Ovary (tissue), 9 donors: Measurements from ENCODE around the gene GRK6. TPM values are rescaled to one million over a fixed set of nuclear protein-coding genes. Genes with fewer than 3 reads are reported as not detected.

Source experiments
- DNase-seq, 5 donors: peaks; one replicate each; pipeline ENCODE4 v3.0.0-alpha.2; 2019 to 2020
- H3K27ac ChIP-seq, 2 donors: fragments of 200-600 bp; one replicate each; pipeline versions ENCODE4 v1.5.1 to v1.8.0; 2019 to 2022
- H3K27me3 ChIP-seq: fragments of 200-600 bp; one replicate; pipeline ENCODE4 v1.8.0; 2022
- H3K36me3 ChIP-seq: fragments of 200-600 bp; sonication (generic); one replicate; pipeline ENCODE4 v1.5.1; 2019
- H3K4me1 ChIP-seq: one replicate; pipeline ENCODE4 v1.8.1; 2013; ENCODE audit warnings: mild to moderate bottlenecking, moderate library complexity; ENCODE audit not compliant: insufficient read depth
- H3K4me3 ChIP-seq: fragments of 200-600 bp; sonication (generic); one replicate; pipeline ENCODE4 v1.5.1; 2017
- H3K9me3 ChIP-seq, 2 donors: fragments of 200-600 bp in 1 of 2; sonication (generic) in 1 of 2; one replicate each; pipeline versions ENCODE4 v1.5.1 to v1.8.1; 2013 to 2019; ENCODE audit warnings: mild to moderate bottlenecking in 1 of 2, moderate library complexity in 1 of 2
- EP300 ChIP-seq: sonication (generic); formaldehyde crosslinking; IDR thresholded peaks from one replicate; pipeline ENCODE4 v1.6.1; 2017; ENCODE audit warnings: antibody characterized with exemption
- POLR2A ChIP-seq: fragments of 450-650 bp; IDR thresholded peaks from one replicate; pipeline ENCODE4 v1.6.1; 2017; ENCODE audit warnings: antibody characterized with exemption, mild to moderate bottlenecking, moderate library complexity
- WGBS, 3 donors: extraction: QIAGEN DNeasy Blood & Tissue Kit in 1 of 3; methylation state at CpG; one replicate each; pipeline versions ENCODE4 v1.1.5 to v1.1.7; 2013 to 2017; 5-methylcytosine and 5-hydroxymethylcytosine counted together
- intact Hi-C, 4 donors: fragments of 100-400 bp; cut with DNase I; formaldehyde crosslinking; loops; one replicate each; pipeline versions ENCODE4 v1.11.0 to v1.15.1; 2022 to 2023
- polyA plus RNA-seq, 2 donors: library from polyadenylated mRNA; stranded (reverse); fragments of 200-250 nt in 1 of 2; fragments of 350-450 nt in 1 of 2; fragmentation: Illumina TruSeq in 1 of 2; extraction: RNeasy Lipid Tissue Mini Kit (QIAGEN cat#74804) in 1 of 2; gene quantifications; one replicate each; pipeline ENCODE4 v1.2.3, GENCODE V29; 2013 to 2014
- total RNA-seq, 7 donors: library from RNA; depleted of rRNA in 2 of 7; stranded (reverse); fragments of >200 nt in 2 of 7; fragmentation: NEBNext Ultra II Directional in 3 of 7; extraction: Animal tissue kit (Norgen Biotek cat#: 25700) in 3 of 7; gene quantifications; one replicate each; pipeline versions ENCODE4 v1.1.0 to v1.2.4, GENCODE V29; 2016 to 2023
- TF ChIP-seq, protein P1 (sequence below), 3 donors: fragments of 450-650 bp in 2 of 3; fragments of 200-600 bp in 1 of 3; IDR thresholded peaks; one replicate each; pipeline versions ENCODE4 v1.5.1 to v1.8.0; 2016 to 2022; ENCODE audit warnings: antibody characterized with exemption in 3 of 3, mild to moderate bottlenecking in 1 of 3
- donor health status: DM: no; HTN: no; CAD: no; lungs with moderate emphysema.
- donor health status: DM: no; HTN: no; CAD: no.
- donor health status: Bipolar disorder and iron deficiency.
- donor health status: DM: yes; HTN: yes; CAD: no.
- donor health status: DM: no; HTN: no; CAD: no.
- donor health status: DM: yes; HTN: yes; CAD: no.

Gene GRK6
- total and polyA plus RNA-seq, 9 donors, result 5.9 to 30.3 (median 18.6) TPM

DNA sequence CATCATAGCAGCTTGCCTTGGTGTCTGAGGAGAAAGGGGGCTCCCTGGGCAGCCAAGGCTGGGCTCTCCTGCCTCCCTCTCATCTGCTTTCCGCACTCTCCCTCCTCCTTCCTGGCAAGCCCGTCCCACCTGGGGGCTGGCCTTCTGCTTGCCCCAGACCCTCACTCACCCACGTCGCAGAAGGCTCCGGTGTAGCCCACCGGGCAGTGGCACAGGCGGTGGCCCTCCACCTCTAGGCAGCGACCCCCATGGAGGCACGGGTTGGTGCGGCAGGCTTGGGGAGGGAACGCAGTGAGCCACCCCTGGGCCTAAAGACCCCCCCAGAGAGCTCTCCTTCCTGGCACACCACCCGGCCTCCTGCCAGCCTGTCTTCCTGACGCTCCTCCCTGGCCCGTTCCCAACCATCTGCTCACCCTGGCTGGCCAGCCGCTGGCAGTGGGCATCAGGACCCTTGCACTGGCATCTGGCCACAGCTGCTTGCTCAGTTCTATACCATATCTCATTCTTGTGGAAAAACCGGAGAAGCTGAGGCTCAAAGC, 21.8 kb upstream of the GRK6 start:
- peak in 2 of 5 donors; percentile 45 to 48 for DNase-seq
- peaks cover 5% of the 10 kb centered on the region for H3K27me3 ChIP-seq

DNA sequence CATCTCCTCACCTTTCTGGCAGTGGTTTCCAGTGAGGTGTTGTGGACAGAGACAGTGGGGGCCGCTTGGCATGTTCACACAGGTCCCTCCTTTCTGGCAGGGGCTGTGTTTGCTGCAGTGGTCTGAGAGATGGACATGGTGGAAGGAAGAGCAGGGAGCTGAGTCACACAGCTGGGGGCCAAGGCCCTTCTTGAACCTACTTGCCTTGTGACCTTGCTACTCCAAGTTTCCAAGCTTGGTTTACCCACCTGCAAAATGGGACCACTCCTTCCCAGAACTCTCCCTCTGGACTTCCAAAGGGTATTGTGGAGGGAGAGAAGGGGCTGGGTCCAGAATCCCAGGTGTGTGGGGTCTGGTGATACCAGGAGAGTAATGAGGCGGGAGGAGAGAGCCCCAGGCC, 21.2 kb upstream of the GRK6 start:
- H3K9me3 ChIP-seq, result no peaks in the 10 kb centered on the region
- H3K27ac ChIP-seq, result no peak overlapping the region
- DNase-seq, result no peak
- no peaks in the 10 kb centered on the region for H3K36me3 ChIP-seq
- WGBS, 3 donors, result 89 to 94% (median 92%) methylated on average over 2 of the region's 2 CpGs
- no peak for TF ChIP-seq POLR2A
- TF ChIP-seq EP300, result no peak
- TF ChIP-seq, protein P1, sequence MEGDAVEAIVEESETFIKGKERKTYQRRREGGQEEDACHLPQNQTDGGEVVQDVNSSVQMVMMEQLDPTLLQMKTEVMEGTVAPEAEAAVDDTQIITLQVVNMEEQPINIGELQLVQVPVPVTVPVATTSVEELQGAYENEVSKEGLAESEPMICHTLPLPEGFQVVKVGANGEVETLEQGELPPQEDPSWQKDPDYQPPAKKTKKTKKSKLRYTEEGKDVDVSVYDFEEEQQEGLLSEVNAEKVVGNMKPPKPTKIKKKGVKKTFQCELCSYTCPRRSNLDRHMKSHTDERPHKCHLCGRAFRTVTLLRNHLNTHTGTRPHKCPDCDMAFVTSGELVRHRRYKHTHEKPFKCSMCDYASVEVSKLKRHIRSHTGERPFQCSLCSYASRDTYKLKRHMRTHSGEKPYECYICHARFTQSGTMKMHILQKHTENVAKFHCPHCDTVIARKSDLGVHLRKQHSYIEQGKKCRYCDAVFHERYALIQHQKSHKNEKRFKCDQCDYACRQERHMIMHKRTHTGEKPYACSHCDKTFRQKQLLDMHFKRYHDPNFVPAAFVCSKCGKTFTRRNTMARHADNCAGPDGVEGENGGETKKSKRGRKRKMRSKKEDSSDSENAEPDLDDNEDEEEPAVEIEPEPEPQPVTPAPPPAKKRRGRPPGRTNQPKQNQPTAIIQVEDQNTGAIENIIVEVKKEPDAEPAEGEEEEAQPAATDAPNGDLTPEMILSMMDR (IDR thresholded peaks at IDR 0.05), result no peak
- H3K4me3 ChIP-seq, result no peak overlapping the region
- peaks cover 5% of the 10 kb centered on the region for H3K27me3 ChIP-seq
- intact Hi-C loops, result loop anchor here in 3 of 4 donors (2.0 to 5.0 kb wide), 4 partner anchors 42 to 93 kb away; partner anchors contain the start of gene PRR7 (in 1 of the 3)
- H3K4me1 ChIP-seq, result peaks cover 6% of the 10 kb centered on the region

More for the DNA sequence above, 21.8 kb upstream of the GRK6 start:
- intact Hi-C loops, result loop anchor here in 3 of 4 donors (2.0 to 5.0 kb wide), 6 partner anchors 43 to 94 kb away; partner anchors contain the start of genes PDLIM7 (in 1 of the 3) and PRR7 (in 1 of the 3)
- H3K4me3 ChIP-seq, result no peak overlapping the region
- H3K27ac ChIP-seq, result no peak overlapping the region
- WGBS, 3 donors, result 34 to 41% (median 36%) methylated on average over 13 to 16 of the region's 16 CpGs
- H3K36me3 ChIP-seq, result no peaks in the 10 kb centered on the region
- no peaks in the 10 kb centered on the region for H3K9me3 ChIP-seq
- peaks cover 9% of the 10 kb centered on the region for H3K4me1 ChIP-seq
- no peak for TF ChIP-seq EP300
- TF ChIP-seq, protein P1 (IDR thresholded peaks at IDR 0.05), result no peak
- TF ChIP-seq POLR2A, result no peak

DNA sequence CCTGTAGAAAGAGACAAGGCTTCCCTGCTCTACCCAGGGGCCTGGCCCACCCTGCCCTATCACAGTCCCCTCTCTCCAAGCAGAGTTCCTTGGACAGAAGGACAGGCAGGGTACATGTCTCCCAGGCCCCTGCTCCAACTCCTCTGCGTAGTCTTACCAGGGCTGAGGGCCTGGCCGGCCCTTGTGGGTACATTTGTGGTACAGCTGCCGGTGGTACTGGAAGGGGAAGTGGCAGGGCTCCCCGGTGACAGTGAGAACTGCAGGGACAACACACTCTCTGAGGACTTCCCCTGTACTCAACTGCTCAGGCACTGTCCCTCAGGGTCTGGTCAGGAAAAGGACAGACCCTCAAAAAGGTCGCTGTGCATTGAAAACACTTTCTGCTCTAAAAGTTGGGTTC, 20.7 kb upstream of the GRK6 start:
- intact Hi-C loops, result loop anchor here in 3 of 4 donors (2.0 to 5.0 kb wide), 4 partner anchors 41 to 93 kb away; partner anchors contain the start of gene PRR7 (in 1 of the 3)
- 86 to 98% (median 92%) methylated on average over 5 of the region's 5 CpGs for whole genome bisulfite sequencing, 3 donors
- Histone ChIP-seq H3K9me3 (no peaks in the 10 kb centered on the region), H3K4me1 (peaks cover 6% of the 10 kb centered on the region), H3K4me3 (no peak overlapping the region), H3K27me3 (peaks cover 5% of the 10 kb centered on the region), H3K36me3 (no peaks in the 10 kb centered on the region), H3K27ac (no peak overlapping the region)
- DNase-seq, result no peak
- TF ChIP-seq POLR2A, result no peak
- TF ChIP-seq, protein P1 (IDR thresholded peaks at IDR 0.05), result no peak
- TF ChIP-seq EP300, result no peak

DNA sequence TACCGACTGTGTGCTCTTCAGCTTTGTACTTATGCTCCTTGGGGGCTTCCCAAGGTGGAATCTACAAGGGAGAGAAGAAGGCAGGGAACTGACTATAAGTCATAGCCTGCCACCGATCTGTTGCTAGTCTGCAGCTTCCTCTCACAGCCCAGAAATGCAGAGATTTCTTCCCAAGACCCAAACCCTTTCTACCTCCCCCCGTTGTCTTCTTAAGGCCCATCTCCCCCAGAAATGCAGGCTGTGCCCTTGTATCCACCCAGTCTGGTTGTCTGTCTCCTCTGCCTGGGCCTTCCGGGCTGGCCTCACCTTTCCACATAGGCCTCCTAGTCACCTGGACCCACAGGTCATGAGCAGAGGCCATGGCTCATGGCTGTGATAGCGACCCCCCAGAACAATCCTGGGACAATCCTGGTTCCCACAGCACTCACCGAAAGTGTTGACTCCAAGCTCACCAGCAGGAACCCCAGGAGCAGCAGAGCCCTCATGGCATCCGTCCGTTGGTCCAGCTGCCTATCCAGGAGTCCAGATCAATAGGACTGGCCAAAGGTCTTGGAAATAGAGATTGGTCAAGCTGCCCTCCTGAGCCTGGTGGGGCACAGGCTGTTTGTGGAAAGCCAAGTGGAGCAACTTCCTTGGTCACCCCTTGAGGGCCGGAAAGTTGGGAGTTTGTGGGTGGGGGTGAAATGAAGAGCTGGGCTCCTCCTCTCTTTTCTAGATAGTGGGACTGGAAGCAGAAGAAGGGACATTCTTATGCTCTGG, 17.3 kb upstream of the GRK6 start, which contains the start of gene F12:
Gene F12, minus strand, starts transcription at position 522 of the 759 bp plus-strand sequence. Its CDS starts 37 bp downstream, at position 485.
- WGBS, 3 donors, result 85 to 88% (median 87%) methylated on average over 9 of the region's 9 CpGs
- TF ChIP-seq, protein P1 (IDR thresholded peaks at IDR 0.05), result no peak
- TF ChIP-seq EP300 (no peak), POLR2A (no peak)
- no peaks in the 10 kb centered on the region for H3K36me3 ChIP-seq
- intact Hi-C loops, result loop anchor here in 1 of 4 donors (5.0 kb wide), 1 partner anchor 38 kb away; the partner anchor contains the start of gene PRR7
- H3K27ac ChIP-seq, result no peak within 1 kb of the TSS
- no peaks in the 10 kb centered on the region for H3K9me3 ChIP-seq
- H3K4me3 ChIP-seq, result no peak within 1 kb of the TSS
- H3K27me3 ChIP-seq, result no peaks in the 10 kb centered on the region
- DNase-seq, result no peak
- peaks cover 2% of the 10 kb centered on the region for H3K4me1 ChIP-seq
